NCI-H1105 treated with DMSO at 0.1 percent for 48 hours (cell line): ENCODE data around the gene RFT1.

ENCODE experiments used
- DNase-seq: peaks from one replicate; lab custom pipeline; 2025; lab: John Stamatoyannopoulos, UW

RFT1 gene

GRCh38 chr3:53149006-53149690, 18.9 kb upstream of the RFT1 start:
- DNase-seq, result no peak

- no peak for DNase-seq
Observed at GRCh38 chr3:53147903-53148400, 17.7 kb upstream of the RFT1 start.

- DNase-seq, result no peak
Observed at GRCh38 chr3:53147151-53147902, 17.1 kb upstream of the RFT1 start.

GRCh38 chr3:53146319-53146891, 16.2 kb upstream of the RFT1 start:
- no peak for DNase-seq

GRCh38 chr3:53145713-53146080, 15.5 kb upstream of the RFT1 start:
- DNase-seq, result no peak

- no peak for DNase-seq
Observed at GRCh38 chr3:53144862-53145712, 14.9 kb upstream of the RFT1 start.

- DNase-seq, result no peak
Observed at GRCh38 chr3:53144446-53144845, 14.2 kb upstream of the RFT1 start.

- no peak for DNase-seq
Observed at GRCh38 chr3:53142986-53143385, 12.8 kb upstream of the RFT1 start.

- DNase-seq, result no peak
Observed at GRCh38 chr3:53140847-53141845, 10.9 kb upstream of the RFT1 start.

GRCh38 chr3:53139906-53140846, 9.9 kb upstream of the RFT1 start:
- no peak for DNase-seq

- DNase-seq, result no peak
Observed at GRCh38 chr3:53137835-53138446, 7.7 kb upstream of the RFT1 start.

GRCh38 chr3:53137221-53137620, 7.0 kb upstream of the RFT1 start:
- no peak for DNase-seq

GRCh38 chr3:53134631-53135232, 4.5 kb upstream of the RFT1 start:
- DNase-seq, result peak; percentile 5

GRCh38 chr3:53132347-53132746, 2.1 kb upstream of the RFT1 start:
- DNase-seq, result no peak

- DNase-seq, result no peak
Observed at GRCh38 chr3:53131096-53131495, 861 bp upstream of the RFT1 start.

- no peak for DNase-seq
Observed at GRCh38 chr3:53129344-53129743, 891 bp downstream of the RFT1 start.

GRCh38 chr3:53126601-53127000, 3.6 kb downstream of the RFT1 start:
- no peak for DNase-seq

GRCh38 chr3:53123953-53124352, 6.3 kb downstream of the RFT1 start:
- no peak for DNase-seq

GRCh38 chr3:53123510-53123909, 6.7 kb downstream of the RFT1 start:
- no peak for DNase-seq
